ENCODE data around the gene AKAP7.
"Not testable (repeated sequence)": the region's sequence is repeated elsewhere in the genome, so short reads cannot be mapped to it uniquely, and the experiment has no call there.

Gene AKAP7

GRCh38 chr6:131305037-131305850 is 170.0 kb downstream of the AKAP7 start:
- DNase-seq = no peak

- no peak for DNase-seq
These were observed 174.2 kb downstream of the AKAP7 start for GRCh38 chr6:131309437-131309836.

- DNase-seq = no peak
These were observed 179.6 kb downstream of the AKAP7 start for GRCh38 chr6:131314838-131315237.

GRCh38 chr6:131316654-131317053 is 181.4 kb downstream of the AKAP7 start:
- no peak for DNase-seq

GRCh38 chr6:131317516-131317915 is 182.2 kb downstream of the AKAP7 start:
- no peak for DNase-seq

- no peak for DNase-seq
These were observed 186.3 kb downstream of the AKAP7 start for GRCh38 chr6:131321589-131321988.

- DNase-seq = no peak
These were observed 186.9 kb downstream of the AKAP7 start for GRCh38 chr6:131322125-131322524.

- not testable (repeated sequence) for DNase-seq
These were observed 190.4 kb downstream of the AKAP7 start for GRCh38 chr6:131325669-131326068.

- DNase-seq = not testable (repeated sequence)
These were observed 193.5 kb downstream of the AKAP7 start for GRCh38 chr6:131328727-131329126.

GRCh38 chr6:131331151-131331550 is 195.9 kb downstream of the AKAP7 start:
- DNase-seq = no peak

- no peak for DNase-seq
These were observed 196.9 kb downstream of the AKAP7 start for GRCh38 chr6:131331873-131332781.
